ENCODE measurements around the gene TEX14.
"Not testable (repeated sequence)": the region's sequence is repeated elsewhere in the genome, so short reads cannot be mapped to it uniquely, and the experiment has no call there.

Gene TEX14

DNA sequence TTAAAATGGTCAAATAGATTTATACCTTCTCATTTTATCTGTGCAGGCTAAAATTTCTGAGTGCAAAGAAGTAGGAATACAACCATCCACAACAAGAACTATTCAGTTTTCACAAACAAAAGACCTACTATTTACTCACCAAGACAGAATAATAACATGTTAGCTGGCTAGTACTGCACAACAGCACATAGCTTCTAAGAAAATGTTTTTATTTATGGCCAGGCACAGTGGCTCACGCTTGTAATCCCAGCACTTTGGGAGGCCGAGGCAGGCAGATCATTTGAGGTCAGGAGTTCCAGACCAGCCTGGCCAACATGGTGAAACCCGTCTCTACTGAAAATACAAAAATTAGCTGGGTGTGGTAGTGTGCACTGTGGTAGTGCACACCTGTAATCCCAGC lies 136.7 kb downstream of the TEX14 start:
- not testable (repeated sequence) for H3K4me3 Mint-ChIP-seq; H3K27ac Mint-ChIP-seq; H3K4me1 Mint-ChIP-seq (ENCODE audit: low read depth); H3K9me3 Mint-ChIP-seq (ENCODE audit: low read depth); H3K36me3 Mint-ChIP-seq; H3K27me3 Mint-ChIP-seq

DNA sequence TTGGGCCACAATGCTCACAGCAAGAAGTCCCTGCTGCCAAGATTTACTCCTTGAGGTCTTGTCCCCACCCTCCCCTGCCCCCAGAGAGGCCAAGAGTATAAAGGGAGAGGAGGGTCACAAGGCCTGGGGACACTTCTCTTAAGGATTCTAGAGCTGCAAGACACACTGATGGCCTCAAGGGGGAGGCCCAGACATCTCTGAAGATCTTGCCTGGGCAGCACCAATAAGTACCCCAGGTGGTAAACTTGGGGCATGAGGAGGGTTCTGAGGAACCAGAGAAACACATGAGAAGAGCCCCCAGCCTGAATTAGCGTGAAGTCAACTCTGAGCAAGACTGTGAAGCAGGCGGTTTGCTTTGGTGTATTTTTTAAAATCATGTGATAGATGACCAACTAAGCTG lies 150.6 kb downstream of the TEX14 start:
- H3K4me1 Mint-ChIP-seq (ENCODE audit: low read depth) = no peaks in the 10 kb centered on the region
- no peaks in the 10 kb centered on the region for H3K27me3 Mint-ChIP-seq
- no peak overlapping the region for H3K4me3 Mint-ChIP-seq
- H3K9me3 Mint-ChIP-seq (ENCODE audit: low read depth) = no peaks in the 10 kb centered on the region
- no peak overlapping the region for H3K27ac Mint-ChIP-seq
- no peaks in the 10 kb centered on the region for H3K36me3 Mint-ChIP-seq

GRCh38 chr17:58539698-58540097 lies 152.1 kb downstream of the TEX14 start:
- no peaks in the 10 kb centered on the region for H3K4me1 Mint-ChIP-seq (ENCODE audit: low read depth)
- H3K9me3 Mint-ChIP-seq (ENCODE audit: low read depth) = no peaks in the 10 kb centered on the region
- no peaks in the 10 kb centered on the region for H3K27me3 Mint-ChIP-seq
- H3K4me3 Mint-ChIP-seq = no peak overlapping the region
- no peak overlapping the region for H3K27ac Mint-ChIP-seq
- H3K36me3 Mint-ChIP-seq = no peaks in the 10 kb centered on the region

DNA sequence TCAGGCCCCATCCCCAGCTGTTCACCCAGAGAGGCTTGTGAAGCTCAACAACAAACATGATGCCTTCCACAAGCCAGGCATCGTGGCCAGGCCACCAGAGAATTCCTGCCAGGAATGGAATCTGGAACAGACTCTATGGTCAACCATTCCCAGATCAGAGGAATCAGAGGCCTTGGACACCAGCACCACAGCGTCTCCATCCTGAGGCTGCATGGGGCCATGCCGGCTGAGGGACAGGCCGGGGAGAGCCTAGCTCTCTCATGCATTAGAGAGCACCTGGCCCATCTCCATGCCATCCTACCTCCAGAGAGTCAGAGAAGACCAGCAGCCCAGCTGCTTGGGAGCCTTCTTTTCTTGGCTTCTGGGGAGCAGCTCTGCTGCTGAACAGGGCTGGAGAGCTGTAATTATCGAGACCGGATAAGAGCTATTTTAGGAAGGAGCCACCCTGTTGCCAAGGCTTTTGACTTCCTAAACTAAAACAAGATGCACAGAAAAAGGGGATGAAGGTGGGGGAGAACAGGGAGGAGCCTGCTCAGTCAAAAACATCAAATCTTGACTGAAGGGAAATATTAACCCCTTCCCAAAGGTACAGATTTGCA lies 152.9 kb downstream of the TEX14 start:
- Mint-ChIP-seq H3K4me3 (no peak overlapping the region), H3K27me3 (no peaks in the 10 kb centered on the region), H3K27ac (no peak overlapping the region)

DNA sequence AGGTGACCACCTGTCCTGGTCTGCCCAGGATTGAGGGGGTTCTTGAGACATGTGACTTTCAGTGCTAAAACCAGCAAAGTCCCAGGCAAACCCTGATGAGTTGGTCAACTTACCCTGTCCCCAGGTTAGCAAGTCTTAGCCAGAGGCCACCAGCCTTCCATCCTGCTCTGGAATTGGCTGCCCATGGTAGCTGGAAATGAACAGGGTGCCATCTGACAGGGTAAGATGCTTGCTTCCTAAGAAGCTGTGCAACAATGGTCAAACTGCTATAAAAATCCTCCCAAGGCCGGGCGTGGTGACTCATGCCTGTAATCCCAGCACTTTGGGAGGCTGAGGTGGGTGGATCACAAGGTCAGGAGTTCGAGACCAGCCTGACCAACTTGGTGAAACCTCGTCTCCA lies 154.6 kb downstream of the TEX14 start:
- H3K36me3 Mint-ChIP-seq = no peaks in the 10 kb centered on the region

More for the DNA sequence above, 152.9 kb downstream of the TEX14 start:
- H3K9me3 Mint-ChIP-seq (ENCODE audit: low read depth) = no peaks in the 10 kb centered on the region
- H3K36me3 Mint-ChIP-seq = no peaks in the 10 kb centered on the region
- H3K4me1 Mint-ChIP-seq (ENCODE audit: low read depth) = no peaks in the 10 kb centered on the region

GRCh38 chr17:58536542-58536941 lies 155.3 kb downstream of the TEX14 start:
- H3K4me1 Mint-ChIP-seq (ENCODE audit: low read depth) = no peaks in the 10 kb centered on the region
- H3K36me3 Mint-ChIP-seq = no peaks in the 10 kb centered on the region
- no peaks in the 10 kb centered on the region for H3K9me3 Mint-ChIP-seq (ENCODE audit: low read depth)
- H3K27ac Mint-ChIP-seq = no peak overlapping the region
- H3K27me3 Mint-ChIP-seq = no peaks in the 10 kb centered on the region
- no peak overlapping the region for H3K4me3 Mint-ChIP-seq

More for the DNA sequence above, 154.6 kb downstream of the TEX14 start:
- Mint-ChIP-seq H3K27me3 (no peaks in the 10 kb centered on the region), H3K4me1 (ENCODE audit: low read depth) (no peaks in the 10 kb centered on the region), H3K4me3 (no peak overlapping the region), H3K9me3 (ENCODE audit: low read depth) (no peaks in the 10 kb centered on the region), H3K27ac (no peak overlapping the region)

GRCh38 chr17:58535431-58535830 lies 156.4 kb downstream of the TEX14 start:
- no peaks in the 10 kb centered on the region for H3K36me3 Mint-ChIP-seq
- no peak overlapping the region for H3K4me3 Mint-ChIP-seq
- no peaks in the 10 kb centered on the region for H3K9me3 Mint-ChIP-seq (ENCODE audit: low read depth)
- H3K27me3 Mint-ChIP-seq = no peaks in the 10 kb centered on the region
- no peak overlapping the region for H3K27ac Mint-ChIP-seq
- H3K4me1 Mint-ChIP-seq (ENCODE audit: low read depth) = no peaks in the 10 kb centered on the region

DNA sequence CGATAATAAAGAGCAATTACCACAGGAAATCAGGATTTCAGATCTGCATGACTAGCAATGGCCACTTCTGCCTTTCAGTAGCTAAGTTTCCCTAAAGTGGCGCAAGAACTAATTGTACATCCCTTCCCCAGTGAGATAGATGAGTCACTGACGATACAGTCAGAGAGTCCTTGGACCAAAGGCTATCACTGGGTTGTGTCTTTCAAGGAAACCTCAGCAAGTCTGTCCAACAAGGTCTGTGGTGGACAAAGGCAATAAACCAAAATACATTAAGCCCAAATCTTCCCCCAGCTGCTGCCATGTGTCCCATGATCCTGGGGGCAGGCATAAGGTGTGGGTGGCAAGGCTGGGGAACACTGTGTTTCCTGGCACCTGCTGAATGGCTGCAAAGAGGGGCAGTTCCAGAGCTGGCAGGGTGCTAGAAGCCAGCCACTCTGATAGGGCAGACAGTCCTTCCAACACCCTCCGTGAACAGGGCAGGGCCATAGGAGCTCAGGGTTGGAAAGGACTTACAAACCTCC lies 156.9 kb downstream of the TEX14 start:
- Mint-ChIP-seq H3K4me1 (ENCODE audit: low read depth) (no peaks in the 10 kb centered on the region), H3K9me3 (ENCODE audit: low read depth) (no peaks in the 10 kb centered on the region), H3K36me3 (no peaks in the 10 kb centered on the region), H3K27me3 (no peaks in the 10 kb centered on the region), H3K27ac (no peak overlapping the region), H3K4me3 (no peak overlapping the region)

DNA sequence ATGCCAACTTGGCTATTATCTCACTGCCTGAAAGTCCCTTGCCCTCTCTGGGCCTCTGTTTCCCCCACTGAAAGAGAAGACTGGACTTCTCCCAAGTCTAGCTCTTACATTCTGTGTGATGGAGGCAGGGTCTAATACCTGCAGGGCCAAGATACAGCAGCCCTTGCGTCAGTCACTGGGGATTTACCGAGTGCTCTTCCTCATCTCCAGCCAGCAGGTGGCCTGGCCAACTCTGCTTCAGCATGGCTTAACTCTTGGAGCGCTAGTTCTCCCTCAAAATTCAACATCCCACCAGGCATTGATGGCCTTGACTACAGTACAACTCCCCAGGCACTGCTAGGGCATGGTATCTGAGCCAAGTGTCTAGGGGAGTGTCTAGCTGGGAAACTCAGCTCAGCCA lies 157.5 kb downstream of the TEX14 start:
- Mint-ChIP-seq H3K27ac (no peak overlapping the region), H3K9me3 (ENCODE audit: low read depth) (no peaks in the 10 kb centered on the region), H3K36me3 (no peaks in the 10 kb centered on the region), H3K27me3 (no peaks in the 10 kb centered on the region), H3K4me1 (ENCODE audit: low read depth) (no peaks in the 10 kb centered on the region), H3K4me3 (no peak overlapping the region)

GRCh38 chr17:58533616-58534188 lies 158.1 kb downstream of the TEX14 start:
- no peak overlapping the region for H3K4me3 Mint-ChIP-seq
- H3K4me1 Mint-ChIP-seq (ENCODE audit: low read depth) = no peaks in the 10 kb centered on the region
- no peak overlapping the region for H3K27ac Mint-ChIP-seq
- no peaks in the 10 kb centered on the region for H3K9me3 Mint-ChIP-seq (ENCODE audit: low read depth)
- H3K36me3 Mint-ChIP-seq = no peaks in the 10 kb centered on the region
- H3K27me3 Mint-ChIP-seq = no peaks in the 10 kb centered on the region

DNA sequence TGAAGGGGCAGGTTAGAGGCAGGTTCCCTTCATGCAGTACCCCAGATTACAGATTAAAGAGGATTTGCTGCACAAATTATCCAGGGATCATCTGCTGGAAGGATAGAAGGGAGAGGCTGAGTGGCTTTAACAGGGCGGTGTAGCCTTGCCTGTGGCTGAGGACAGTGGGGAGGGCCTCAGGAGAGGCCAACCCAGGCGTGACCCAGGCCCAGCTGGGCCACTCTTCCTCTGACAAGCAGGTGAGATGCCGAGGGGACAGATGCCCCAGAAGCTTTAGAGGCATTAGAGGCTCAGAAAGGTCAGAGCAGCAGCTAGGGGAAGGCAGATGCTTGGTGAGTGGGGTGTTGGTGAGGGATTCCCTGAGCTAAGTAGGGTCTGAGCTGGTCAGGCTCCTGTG lies 159.3 kb downstream of the TEX14 start:
- Mint-ChIP-seq H3K27me3 (no peaks in the 10 kb centered on the region), H3K4me3 (peak overlapping the region; percentile 69), H3K9me3 (ENCODE audit: low read depth) (no peaks in the 10 kb centered on the region), H3K36me3 (no peaks in the 10 kb centered on the region), H3K27ac (no peak overlapping the region), H3K4me1 (ENCODE audit: low read depth) (no peaks in the 10 kb centered on the region)

- Mint-ChIP-seq H3K27me3 (no peaks in the 10 kb centered on the region), H3K4me3 (peak overlapping the region; percentile 69), H3K36me3 (no peaks in the 10 kb centered on the region), H3K4me1 (ENCODE audit: low read depth) (no peaks in the 10 kb centered on the region), H3K27ac (no peak overlapping the region), H3K9me3 (ENCODE audit: low read depth) (no peaks in the 10 kb centered on the region)
Observed at GRCh38 chr17:58531661-58532554, 159.9 kb downstream of the TEX14 start.

- Mint-ChIP-seq H3K4me3 (peak overlapping the region; percentile 68), H3K4me1 (ENCODE audit: low read depth) (no peaks in the 10 kb centered on the region), H3K27me3 (no peaks in the 10 kb centered on the region), H3K36me3 (no peaks in the 10 kb centered on the region), H3K9me3 (ENCODE audit: low read depth) (no peaks in the 10 kb centered on the region), H3K27ac (no peak overlapping the region)
Observed at GRCh38 chr17:58531122-58531521, 160.7 kb downstream of the TEX14 start.

GRCh38 chr17:58530655-58531054 lies 161.2 kb downstream of the TEX14 start:
- Mint-ChIP-seq H3K9me3 (ENCODE audit: low read depth) (no peaks in the 10 kb centered on the region), H3K36me3 (no peaks in the 10 kb centered on the region), H3K27me3 (no peaks in the 10 kb centered on the region), H3K4me3 (peak overlapping the region; percentile 68), H3K4me1 (ENCODE audit: low read depth) (no peaks in the 10 kb centered on the region), H3K27ac (no peak overlapping the region)

DNA sequence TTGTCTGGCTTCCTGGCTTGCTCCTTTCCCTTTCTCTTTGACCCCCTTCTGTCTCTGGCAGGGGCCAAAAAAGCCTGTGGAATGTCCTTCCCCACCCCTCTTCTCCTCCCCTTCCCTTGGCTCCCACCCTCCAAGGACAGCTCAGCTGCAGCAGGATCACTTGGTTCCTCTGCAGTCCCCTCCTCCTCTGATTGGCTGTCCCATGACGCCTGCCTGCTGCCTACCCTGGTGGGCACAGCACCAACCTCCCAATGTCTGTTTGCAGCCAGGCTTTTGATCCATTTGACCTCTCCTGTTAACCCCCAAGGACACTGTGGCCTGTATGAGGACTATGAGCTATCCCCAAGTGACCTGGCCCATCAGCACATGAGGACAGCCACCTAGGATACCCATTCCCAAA lies 162.6 kb downstream of the TEX14 start:
- Mint-ChIP-seq H3K27me3 (no peaks in the 10 kb centered on the region), H3K27ac (no peak overlapping the region), H3K36me3 (no peaks in the 10 kb centered on the region), H3K4me3 (no peak overlapping the region), H3K9me3 (ENCODE audit: low read depth) (no peaks in the 10 kb centered on the region), H3K4me1 (ENCODE audit: low read depth) (no peaks in the 10 kb centered on the region)

All from activated naive CD8-positive, alpha-beta T cell (primary cell).